ENCODE measurements around the gene TUBB4A. TPM values are rescaled to one million over a fixed set of nuclear protein-coding genes. Genes with fewer than 3 reads are reported as not detected.

Gene TUBB4A
- total and polyA plus RNA-seq, 9 of the 15 experiments (the other 6 are each of a cell fraction or from before 2014, with no cell fraction given) = 0.14 to 7.0 (median 0.75) TPM

- 0 out of 2 replicates have a peak, but pooled peaks have one; percentile 16 for TF ChIP-seq MGA (IDR thresholded peaks at IDR 0.05)
- 0 out of 2 replicates have a peak, but pooled peaks have one; percentile 53 for TF ChIP-seq ZC3H11A (IDR thresholded peaks at IDR 0.05; ENCODE audit: low read depth, low read length)
- TF ChIP-seq PHF21A (IDR thresholded peaks at IDR 0.05; ENCODE audit: borderline replicate concordance, low read depth) = 0 out of 2 replicates have a peak, but pooled peaks have one; percentile 68
- no peak for TF ChIP-seq KDM4B (IDR thresholded peaks at IDR 0.05; ENCODE audit: borderline replicate concordance in 2 of 2, low read depth in 1 of 2)
- no peak for TF ChIP-seq ZNF696 (CRISPR knock-in tag; conservative IDR thresholded peaks at IDR 0.05)
- no peak for TF ChIP-seq CBFA2T3 (IDR thresholded peaks at IDR 0.05)
- TF ChIP-seq CSDE1 (IDR thresholded peaks at IDR 0.05) = no peak
- TF ChIP-seq, protein P1, sequence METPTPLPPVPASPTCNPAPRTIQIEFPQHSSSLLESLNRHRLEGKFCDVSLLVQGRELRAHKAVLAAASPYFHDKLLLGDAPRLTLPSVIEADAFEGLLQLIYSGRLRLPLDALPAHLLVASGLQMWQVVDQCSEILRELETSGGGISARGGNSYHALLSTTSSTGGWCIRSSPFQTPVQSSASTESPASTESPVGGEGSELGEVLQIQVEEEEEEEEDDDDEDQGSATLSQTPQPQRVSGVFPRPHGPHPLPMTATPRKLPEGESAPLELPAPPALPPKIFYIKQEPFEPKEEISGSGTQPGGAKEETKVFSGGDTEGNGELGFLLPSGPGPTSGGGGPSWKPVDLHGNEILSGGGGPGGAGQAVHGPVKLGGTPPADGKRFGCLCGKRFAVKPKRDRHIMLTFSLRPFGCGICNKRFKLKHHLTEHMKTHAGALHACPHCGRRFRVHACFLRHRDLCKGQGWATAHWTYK (CRISPR knock-in tag; IDR thresholded peaks at IDR 0.05) = 0 out of 2 replicates have a peak, but pooled peaks have one; percentile 20
- no peak for TF ChIP-seq DNMT1 (IDR thresholded peaks at IDR 0.05)
- no peak; the same call in 1 of the 2 replicates for TF ChIP-seq MTA1 (IDR thresholded peaks at IDR 0.05; ENCODE audit: borderline replicate concordance)
- peak; percentile 35; the same call in 1 of the 2 replicates for TF ChIP-seq SP1 (CRISPR knock-in tag; IDR thresholded peaks at IDR 0.05)
- TF ChIP-seq PHF20 (IDR thresholded peaks at IDR 0.05; ENCODE audit: partially characterized antibody) = peak; percentile 57
- peak; percentile 43; the same call in 1 of the 2 replicates for TF ChIP-seq MYC (IDR thresholded peaks at IDR 0.05; ENCODE audit: low read depth, low read length)
- TF ChIP-seq MYC (CRISPR knock-in tag; IDR thresholded peaks at IDR 0.05; ENCODE audit: borderline replicate concordance, low read depth) = peak; percentile 52; the same call in 1 of the 2 replicates
- peak; percentile 28 for TF ChIP-seq HNRNPLL (IDR thresholded peaks at IDR 0.05; ENCODE audit: low read depth, low read length, poor library complexity, severe bottlenecking)
Measured at GRCh38 chr19:6516659-6517291, 14.7 kb upstream of the TUBB4A start (continued).
